Choroid plexus epithelial cell (primary cell): ENCODE measurements around the gene IGHMBP2.

Experiments used
- DNase-seq: peaks from one replicate; pipeline ENCODE4 v3.0.0-alpha.2; 2010; ENCODE audit warnings: low read depth
- H3K4me3 ChIP-seq: 2 replicates; pipeline ENCODE4 v1.5.1; 2011; ENCODE audit warnings: low read depth, mild to moderate bottlenecking, control low read depth, low read length, moderate library complexity
- CTCF ChIP-seq: conservative IDR thresholded peaks from 2 replicates; pipeline ENCODE4 v1.5.1; 2011; ENCODE audit warnings: low read depth, mild to moderate bottlenecking, control low read depth, inconsistent platforms, low read length, moderate library complexity

The IGHMBP2 gene

DNA sequence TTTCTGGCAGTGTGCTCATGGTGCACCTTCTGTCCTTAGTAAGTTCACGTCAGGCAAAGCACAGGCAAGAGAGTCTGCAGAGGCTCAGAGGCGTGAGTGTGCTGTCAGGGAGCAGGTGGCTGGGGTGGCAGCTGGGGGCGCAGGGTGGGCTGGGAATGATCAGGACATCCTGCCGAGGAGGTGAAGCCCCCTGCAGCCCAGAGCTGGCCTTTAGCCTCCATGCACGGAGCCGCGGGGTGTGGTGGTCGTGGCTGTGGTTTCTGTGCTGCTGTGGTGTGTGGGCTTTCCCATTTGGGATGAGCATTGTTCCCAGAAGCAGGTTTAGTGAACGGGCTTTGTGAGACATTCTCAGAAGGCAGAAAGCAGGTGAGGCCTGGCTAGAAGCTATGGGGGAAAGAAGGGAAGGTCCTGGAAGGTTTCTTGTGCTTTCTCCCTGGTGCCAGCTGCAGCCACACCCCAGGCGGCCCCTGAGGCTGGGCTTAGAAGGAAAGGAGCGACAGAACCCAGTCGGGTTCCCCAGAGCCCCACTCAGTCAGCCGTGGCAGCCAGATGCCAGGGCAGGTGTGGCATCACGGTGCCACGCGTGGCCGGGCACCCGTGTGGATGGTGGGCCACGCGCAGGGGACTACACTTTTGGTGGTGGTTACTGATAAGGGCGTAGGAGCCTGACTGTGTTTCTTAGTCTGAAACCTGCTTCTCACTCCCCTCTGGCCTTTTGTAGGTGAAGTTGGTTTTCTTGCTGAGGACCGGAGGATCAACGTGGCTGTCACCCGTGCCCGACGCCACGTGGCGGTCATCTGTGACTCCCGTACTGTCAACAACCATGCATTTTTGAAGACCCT is 32.0 kb downstream of the IGHMBP2 start:
- H3K4me3 ChIP-seq, result no peak overlapping the region
- TF ChIP-seq CTCF, result no peak
- DNase-seq, result no peak

DNA sequence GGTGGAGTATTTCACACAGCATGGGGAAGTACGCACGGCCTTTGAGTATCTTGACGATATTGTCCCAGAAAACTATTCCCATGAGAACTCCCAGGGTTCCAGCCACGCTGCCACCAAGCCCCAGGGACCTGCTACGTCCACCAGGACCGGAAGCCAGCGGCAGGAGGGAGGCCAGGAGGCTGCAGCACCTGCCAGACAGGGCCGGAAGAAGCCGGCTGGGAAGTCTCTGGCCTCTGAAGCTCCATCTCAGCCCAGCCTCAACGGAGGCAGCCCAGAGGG is 32.6 kb downstream of the IGHMBP2 start:
- no peak for DNase-seq
- no peak for TF ChIP-seq CTCF

GRCh38 chr11:68936676-68937620 is 33.3 kb downstream of the IGHMBP2 start:
- no peak for TF ChIP-seq CTCF
- H3K4me3 ChIP-seq, result no peak overlapping the region
- DNase-seq, result no peak

More for the DNA sequence above, 32.6 kb downstream of the IGHMBP2 start:
- no peak overlapping the region for H3K4me3 ChIP-seq

DNA sequence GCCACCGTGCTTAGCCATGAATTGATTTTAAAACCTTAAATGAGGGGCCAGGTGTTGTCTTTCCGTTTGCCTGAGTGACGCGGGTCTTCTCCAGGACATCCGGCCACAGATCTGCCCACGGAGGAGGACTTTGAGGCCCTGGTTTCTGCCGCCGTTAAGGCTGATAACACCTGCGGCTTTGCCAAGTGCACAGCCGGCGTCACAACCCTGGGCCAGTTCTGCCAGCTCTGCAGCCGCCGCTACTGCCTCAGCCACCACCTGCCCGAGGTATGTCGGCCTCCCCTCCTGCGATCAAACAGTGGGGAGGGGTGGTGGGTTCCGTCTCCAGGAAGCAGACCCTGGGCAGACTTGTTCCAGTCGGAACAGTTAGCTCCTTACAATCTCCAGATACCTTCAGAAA is 34.4 kb downstream of the IGHMBP2 start:
- TF ChIP-seq CTCF, result no peak
- DNase-seq, result no peak
- no peak overlapping the region for H3K4me3 ChIP-seq

GRCh38 chr11:68938816-68939582 is 35.3 kb downstream of the IGHMBP2 start:
- no peak overlapping the region for H3K4me3 ChIP-seq
- no peak for DNase-seq
- TF ChIP-seq CTCF, result no peak

DNA sequence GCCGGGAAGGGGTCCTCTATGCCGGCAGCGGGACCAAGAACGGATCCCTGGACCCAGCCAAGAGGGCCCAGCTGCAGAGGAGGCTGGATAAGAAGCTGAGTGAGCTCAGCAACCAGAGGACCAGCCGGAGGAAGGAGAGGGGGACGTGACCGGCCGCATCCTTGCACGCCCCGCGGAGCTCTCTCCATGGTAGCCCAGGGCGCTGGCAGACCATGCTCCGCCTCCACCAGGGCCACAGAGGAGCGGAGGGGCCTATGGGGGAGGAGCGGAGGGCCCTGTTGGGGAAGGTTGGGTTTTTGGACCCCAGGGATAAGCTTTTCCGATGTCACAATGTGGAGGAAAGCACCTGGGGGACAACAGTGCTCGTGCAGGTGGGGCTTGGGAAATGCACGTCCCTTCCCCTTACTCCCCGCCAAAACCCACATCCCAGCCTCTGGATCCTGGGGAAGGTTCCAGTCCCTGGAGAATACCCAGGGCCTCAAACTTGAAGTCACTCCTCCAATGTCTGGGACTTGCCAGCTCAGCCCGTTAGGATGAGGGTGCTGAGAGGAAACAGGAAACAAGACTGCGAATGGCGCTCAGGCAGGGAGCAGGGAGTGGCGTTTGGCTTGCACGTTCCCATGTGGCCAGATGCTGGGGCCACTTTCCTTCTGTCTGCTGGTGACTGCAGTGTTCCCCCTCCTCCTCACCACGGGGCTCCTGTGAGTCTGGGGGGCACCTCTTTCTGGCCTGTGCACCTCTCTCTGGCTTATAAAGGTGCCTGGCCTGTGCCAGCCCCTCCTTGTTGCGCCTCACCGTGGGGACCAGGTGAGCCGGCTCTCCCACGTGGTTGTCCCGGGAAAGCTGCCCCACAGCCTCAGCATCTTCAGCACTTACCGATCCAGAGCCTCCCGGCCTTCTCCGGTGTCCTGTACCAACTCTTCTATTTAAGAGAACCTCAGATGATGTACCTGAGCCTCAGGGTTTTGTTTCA is 36.2 kb downstream of the IGHMBP2 start:
- TF ChIP-seq CTCF, result no peak
- no peak for DNase-seq
- H3K4me3 ChIP-seq, result no peak overlapping the region
